HG03175 (cell line): Measurements from ENCODE around the gene MAGEA10.
"Not testable (repeated sequence)": the region's sequence is repeated elsewhere in the genome, so short reads cannot be mapped to it uniquely, and the experiment has no call there.

Experiments used
- ATAC-seq: cut with Tn5 transposase; IDR thresholded peaks from one replicate; pipeline ENCODE4 v1.9.1; 2021; ENCODE audit warnings: mild to moderate bottlenecking, moderate library complexity; ENCODE audit not compliant: unreplicated experiment

MAGEA10 gene

DNA sequence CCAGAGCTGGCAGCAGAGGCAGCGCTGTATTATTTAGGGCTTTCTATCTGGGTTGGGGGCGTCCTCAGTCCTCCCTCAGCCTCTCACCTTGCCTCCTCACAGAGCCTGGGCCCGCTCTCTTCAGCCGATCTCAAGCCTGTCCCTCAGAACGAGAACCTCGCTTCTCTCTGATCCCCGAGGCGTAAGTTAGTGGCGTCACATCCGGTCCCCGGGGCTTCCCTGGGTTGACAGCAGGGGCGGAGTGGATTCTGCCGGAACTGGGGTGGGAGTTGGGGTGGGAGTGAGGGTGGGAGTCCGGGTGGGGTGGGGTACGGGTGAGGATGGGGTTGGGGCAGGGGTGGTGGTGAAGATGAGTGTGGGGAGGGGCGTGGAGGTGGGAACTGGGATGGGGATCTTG lies at the start of gene MAGEA10:
TSS of gene MAGEA10 (minus strand) at position 190 of the 397 bp plus-strand sequence. CDS start 2,957 bp downstream, outside the sequence.
- no peak for ATAC-seq

DNA sequence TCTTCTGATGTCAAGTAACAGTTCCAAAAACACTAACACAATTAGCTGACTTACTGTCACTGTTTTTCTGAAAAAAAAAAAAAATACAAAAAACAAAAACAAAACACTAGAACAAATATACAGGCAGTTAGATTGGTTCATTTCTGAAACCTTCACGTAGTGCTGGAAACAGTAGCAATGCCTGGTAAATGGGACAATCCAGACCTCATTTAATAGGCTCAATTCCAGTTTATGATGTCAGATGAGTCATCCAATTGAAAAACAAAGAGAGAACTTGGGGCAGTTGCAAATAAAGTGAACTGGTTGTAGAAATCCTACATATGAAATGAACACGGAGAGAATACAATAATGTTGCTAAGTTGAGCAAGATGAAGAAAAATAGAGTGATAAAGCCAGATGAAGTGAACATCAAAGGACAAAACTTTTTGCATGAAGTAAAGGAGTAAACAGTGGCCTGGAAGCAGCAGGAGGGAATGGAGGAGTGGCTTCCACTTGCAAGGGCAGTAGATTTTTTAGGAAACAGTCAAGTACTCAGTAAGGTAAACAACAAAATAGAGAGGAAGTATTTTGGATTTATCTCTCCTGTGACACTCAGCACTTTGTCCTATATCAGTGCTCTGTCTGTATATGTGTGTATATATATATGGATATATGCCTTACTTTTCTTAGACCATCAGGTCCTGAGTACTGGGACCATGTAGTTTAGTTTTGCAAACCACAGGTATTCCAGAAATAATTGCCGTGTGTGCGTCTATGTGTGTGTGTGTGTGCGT lies 39.3 kb upstream of the MAGEA10 start:
- no peak for ATAC-seq

DNA sequence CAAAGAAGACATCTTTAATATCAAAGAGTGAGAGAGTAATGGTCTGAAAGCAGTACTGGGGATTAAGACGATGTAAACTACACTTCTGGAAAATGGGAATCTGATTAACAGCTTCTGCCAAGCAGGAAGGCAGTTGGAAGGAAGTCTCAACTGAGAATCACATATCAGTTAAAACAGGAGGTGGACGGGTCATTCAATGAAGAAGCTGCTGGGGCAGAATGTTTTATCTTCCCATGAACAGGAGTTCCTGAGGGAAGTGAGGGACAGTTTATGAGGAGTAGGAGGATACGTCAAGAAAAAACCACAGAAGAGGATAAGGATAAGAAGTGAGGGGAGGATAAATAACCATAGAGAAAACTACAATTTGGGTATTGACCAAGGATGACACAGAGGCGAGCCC lies 38.7 kb upstream of the MAGEA10 start:
- ATAC-seq: no peak

DNA sequence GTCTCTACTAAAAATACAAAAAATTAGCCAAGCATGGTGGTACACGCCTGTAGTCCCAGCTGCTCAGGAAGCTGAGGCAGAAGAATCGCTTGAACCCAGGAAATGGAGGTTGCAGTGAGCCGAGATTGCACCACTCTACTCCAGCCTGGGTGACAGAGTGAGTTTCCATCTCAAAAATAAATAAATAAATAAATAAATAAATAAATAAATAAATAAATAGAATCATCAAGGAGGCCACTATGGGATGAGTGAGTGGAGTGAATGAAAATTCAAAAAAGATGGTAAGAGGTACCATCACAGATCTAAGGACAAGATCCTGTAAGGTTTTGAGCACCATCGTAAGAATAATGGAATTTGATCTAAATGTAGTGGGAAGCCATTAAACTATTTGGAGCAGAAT lies 37.5 kb upstream of the MAGEA10 start:
- ATAC-seq: not testable (repeated sequence)

DNA sequence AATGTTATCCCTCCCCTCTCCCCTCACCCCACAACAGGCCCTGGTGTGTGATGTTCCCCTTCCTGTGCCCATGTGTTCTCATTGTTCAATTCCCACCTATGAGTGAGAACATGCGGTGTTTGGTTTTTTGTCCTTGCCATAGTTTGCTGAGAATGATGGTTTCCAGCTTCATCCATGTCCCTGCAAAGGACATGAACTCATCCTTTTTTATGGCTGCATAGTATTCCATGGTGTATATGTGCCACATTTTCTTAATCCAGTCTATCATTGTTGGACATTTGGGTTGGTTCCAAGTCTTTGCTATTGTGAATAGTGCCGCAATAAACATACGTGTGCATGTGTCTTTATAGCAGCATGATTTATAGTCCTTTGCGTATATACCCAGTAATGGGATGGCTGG lies 35.5 kb upstream of the MAGEA10 start:
- ATAC-seq: not testable (repeated sequence)

DNA sequence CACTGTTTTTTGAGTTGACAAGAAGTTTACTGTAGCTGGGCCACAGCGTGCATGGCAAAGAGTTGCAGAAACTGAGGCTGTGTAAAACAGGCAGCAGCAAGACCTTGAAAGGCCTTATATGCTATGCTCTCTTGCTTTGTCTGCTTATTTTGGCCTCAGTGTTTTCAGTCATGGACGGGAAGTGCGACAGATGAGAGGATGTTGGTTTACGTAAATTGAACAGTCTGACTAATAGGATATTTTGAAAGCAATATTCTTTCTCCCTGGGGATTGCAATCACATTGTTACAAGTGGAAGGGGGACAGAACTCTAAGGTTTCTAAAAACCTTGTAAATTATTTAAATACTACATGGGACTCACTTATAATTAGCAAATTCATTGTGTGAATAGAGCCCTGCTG lies 32.2 kb upstream of the MAGEA10 start:
- no peak for ATAC-seq

DNA sequence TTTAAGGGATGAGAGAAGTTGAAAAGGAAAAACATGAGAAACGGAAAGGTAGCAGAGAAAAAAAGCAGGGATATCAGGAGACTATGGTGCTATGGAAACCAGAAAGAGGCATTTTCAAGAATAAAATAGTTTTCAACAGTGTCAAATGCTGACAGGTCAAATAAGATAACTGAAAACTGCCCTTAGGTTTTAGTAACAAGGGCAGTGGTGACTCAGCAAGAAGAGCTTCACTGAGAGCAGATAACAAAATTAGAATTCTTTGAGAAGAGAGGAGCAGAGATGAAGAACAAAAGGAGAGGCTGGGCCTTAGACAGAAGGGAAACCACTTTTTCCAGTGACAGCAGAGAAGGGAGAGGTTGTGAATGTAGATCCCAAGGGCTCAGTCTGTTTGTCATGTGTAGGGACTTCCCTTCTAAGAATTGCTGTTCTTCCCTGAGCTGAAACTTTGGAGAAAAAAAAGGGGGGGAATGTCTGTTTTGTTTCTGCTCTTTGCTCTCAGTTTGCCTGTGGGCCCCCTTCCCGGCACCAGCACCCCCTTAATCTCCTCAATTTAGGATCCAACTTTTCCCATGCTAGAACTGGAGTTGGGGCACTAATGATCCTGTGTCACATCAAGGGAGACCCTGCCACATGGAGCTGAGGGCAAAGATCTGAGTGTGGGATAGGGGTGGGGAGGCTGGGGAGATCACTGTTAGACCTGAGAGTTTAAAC lies 26.8 kb upstream of the MAGEA10 start:
- no peak for ATAC-seq

DNA sequence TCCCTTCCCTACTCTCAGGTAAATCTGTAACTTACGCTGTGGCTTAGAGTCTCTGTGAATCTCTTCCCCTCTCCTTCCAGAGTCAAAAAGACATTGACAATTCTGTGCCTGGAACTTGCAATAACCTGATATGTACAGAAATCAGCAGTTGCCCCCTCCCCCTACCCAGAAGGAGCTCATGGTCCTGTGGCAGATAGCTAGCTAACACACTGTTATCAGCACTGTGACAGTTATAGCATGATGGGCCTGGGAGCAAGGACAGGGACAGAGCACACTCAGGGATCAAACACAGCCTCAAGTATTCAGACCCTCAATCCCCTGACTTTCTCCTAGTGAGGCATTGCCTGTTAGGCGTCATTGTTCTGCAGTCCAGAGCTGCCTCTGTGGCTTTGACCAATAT lies 18.7 kb upstream of the MAGEA10 start:
- ATAC-seq: no peak

DNA sequence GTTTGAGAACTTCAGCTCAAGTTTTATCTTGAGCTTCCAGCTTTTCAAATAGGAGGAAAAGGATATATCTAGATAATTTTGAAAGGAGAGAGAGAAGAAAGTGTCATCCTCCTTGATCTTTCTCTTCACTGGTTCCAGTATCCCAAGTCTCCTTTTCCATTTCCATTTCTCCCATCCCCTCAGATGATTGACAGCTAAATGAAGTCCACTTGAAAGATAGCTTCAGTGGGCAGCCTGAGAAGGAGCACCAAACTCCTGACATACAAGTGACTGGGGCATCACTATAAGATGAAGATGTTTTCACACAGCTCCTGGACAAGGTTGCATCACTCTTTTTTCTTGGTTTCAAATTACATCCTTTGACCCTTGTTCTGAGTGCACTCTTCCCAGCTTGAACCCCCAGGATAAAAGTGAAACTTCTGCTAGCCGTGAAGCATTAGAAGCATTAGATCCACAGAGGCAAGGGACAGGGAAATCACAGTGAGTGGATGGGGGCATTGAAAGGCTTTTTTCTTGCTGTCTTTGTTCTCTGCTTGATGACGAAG lies 17.5 kb upstream of the MAGEA10 start:
- no peak for ATAC-seq

DNA sequence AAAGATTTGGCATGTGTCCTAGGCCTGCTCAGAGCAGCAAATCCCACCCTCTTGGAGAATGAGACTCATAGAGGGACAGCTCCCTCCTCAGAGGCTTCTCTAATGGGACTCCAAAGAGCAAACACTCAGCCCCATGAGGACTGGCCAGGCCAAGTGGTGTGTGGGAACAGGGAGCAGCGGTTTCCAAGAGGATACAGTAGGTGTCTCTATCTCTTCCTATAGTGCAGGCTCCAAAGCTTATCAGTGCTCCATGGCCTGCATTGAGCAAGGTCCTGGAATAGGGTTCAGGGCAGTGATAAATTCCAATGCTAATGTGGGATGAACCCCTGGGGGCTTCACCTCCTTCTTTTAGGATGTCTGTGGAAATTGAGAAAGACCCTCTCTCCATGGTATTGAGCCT lies 15.7 kb upstream of the MAGEA10 start:
- no peak for ATAC-seq

DNA sequence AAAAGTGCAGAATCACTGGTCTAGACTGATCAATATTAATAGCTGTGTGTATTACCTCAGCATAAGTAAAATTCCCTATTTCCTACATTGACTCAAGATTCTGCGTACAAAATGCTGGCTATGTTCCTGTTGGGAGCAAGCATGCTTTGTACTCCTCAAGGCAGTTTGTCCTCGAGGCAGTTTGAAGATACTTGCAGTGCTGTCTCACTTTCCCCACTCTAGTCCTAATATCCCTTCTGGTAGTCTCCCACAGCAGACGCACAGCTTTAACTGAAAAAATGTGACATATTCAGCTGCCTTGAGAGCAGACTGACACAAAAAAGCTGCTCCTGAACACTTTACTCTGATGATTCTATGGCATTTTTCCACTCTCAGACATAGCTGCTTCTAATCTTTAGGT lies 12.9 kb upstream of the MAGEA10 start:
- no peak for ATAC-seq

DNA sequence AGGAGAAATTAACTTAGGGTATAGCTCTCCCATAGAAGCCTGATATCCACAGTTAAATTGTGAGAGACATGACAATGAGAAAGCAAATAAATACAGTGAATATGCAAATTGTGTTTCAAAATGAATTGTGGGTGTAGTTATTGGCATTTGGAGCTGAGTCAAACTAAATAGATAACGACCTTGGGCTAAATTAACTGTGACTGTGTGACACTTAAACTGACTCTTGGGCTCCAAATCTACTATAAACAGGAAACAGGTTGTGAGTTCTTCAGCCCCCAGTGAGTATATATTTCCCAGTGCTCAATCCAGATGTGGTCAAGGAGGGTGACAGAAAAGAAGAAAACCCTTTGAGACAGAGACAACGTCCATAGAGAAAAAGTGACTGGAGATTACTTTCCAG lies 11.3 kb upstream of the MAGEA10 start:
- ATAC-seq: no peak

DNA sequence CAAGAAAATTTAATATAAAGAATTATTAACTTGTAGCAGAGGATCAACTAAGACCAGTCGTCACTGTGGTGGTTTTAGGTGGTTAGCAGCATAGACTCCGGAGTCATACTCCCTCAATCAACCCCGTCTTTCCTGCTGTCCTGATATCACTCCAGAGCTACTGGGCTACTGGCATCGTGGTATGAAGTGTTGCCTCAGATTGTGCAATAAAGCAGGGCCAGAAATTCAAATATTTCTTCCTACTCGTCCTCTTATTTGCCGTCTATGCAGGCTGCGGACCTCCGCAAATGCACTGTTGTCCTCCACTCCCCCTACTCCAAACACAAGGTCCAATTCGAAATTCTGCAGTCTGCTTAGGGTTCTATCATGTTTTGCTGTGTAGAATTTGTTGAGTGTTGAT lies 1.2 kb upstream of the MAGEA10 start:
- ATAC-seq: no peak

DNA sequence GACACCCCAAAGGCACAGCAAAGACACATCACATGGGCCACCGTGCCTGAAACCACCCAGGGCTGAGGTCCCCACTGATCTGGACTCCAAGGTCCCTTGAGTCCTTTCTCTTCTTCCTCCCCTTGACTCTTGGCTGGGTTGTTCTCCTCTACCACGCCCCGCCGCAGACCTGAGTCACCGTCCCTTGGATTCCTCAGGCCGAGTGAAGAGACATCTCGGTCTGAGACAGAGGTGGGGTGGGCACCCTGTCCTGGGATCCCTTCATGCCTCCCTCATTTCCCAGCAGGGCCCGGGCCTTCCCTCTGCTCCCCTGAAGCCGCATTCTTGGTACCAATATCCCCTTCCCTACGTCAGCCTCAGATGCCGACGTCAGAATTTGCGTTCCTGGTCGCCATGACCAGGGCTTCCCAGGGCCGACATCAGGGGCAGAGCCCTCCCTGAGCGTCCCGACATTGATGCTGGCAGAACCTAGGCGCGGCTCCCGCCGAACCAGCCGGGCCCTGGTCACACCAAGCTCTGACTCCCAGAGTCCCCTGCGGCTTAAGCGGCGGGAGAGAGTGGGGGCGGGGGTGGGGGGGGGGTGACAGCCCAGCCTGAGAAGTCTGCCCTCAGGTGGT lies 498 bp downstream of the MAGEA10 start:
- ATAC-seq: no peak

DNA sequence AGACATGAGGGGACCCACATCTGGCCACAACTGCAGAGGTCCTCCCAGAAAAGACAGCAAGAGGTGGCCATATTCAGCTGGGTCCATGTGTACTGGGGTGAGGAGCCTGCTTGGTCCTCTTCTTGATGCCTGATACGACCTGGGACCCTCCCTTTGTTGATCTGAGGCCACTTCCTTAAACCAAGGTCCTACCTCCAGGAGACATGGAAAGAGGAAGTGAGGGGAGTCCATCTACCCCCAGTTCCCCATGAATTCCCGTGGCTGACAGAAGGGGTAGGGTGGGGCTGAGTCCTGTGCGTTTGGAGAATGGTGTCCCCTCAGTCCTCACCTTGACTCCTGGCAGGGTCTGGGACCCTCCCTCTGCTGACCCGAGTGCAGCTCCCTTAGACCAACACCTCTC lies 2.1 kb downstream of the MAGEA10 start:
- no peak for ATAC-seq

DNA sequence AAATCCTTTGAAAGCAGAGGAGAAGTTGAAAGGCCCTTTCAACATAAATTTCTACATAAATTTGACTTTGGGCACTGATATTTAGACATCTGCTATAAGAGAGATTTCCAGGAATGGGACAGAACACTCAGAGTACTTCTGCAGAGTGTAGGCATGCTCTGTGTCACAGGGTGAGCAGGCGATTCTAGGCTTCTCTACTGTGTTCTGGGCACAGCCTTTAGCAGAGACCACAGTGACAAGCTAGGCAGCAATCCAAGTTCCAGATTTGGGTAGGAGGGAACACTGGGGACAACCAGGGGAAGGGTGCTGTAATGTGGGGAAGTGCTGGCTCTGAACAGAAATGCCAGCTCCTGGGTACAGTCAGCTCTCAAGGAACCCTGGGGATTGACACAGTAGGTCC lies 6.9 kb downstream of the MAGEA10 start:
- no peak for ATAC-seq

DNA sequence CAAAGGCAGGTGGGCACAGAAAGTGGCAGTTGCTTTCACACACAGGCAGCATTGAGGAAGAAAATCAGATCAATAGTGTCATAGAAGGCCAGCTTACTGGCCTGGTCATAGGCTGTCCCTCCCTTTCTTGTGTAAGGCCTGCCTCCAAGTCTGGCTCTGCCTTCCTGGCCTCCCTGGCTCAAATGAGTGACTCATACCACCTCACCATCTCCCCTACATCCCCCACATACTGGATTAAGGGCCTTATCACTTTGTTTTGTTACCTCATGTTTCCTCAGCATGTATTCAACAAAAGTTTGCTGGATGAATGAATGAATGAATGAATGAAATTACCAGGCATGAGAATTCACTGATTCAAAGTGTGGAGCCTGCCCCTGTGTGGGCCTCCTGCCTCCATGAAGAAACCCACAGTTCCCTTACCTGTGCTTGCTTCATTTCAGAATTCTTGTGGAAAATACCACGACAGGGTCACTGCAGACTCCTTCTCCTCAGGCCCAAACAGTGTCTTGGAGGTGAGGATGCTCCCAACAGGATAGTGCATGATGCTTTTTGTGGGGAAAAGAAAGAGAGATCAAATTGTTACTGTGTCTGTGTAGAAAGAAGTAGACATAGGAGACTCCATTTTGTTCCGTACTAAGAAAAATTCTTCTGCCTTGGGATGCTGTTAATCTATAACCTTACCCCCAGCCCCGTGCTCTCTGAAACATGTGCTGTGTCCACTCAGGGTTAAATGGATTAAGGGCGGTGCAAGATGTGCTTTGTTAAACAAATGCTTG lies 9.1 kb downstream of the MAGEA10 start:
- ATAC-seq: not testable (repeated sequence)

DNA sequence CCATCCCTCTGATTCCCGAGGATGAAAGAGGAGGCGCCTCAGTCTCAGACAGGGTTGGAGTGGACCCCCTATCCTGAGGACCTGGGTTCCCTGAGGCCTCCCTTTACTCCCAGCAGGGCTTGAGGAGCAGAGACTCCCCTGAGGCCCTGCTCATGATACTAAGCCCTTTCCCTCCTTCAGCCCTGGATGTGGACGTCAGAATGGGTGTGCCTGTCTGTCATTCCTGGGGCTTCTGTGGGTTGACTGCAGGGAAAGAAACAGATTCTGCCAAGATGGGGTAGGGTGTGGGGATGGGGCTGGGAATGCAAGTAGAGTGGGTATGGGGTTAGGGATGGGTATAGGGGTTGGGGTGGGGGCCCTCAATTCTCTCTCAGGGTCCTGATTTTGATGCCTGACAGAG lies 21.1 kb downstream of the MAGEA10 start:
- no peak for ATAC-seq

DNA sequence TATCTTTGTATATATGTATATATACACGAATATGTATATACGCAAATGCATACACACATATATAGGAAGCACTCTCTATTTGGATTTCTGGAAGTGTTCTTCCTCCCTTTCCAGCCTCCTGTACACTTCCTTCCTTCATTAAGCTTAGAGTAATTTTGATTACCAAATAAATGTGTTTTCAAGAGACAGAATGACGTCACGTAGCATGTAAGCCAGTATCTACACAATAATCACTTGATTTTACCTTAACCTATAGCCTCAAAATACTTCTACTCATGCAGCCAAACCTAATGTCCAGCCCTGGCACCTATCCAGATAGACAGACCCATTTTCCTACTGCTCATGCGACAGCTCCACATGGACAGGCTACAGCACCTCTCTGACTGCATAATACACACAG lies 29.9 kb downstream of the MAGEA10 start:
- no peak for ATAC-seq

DNA sequence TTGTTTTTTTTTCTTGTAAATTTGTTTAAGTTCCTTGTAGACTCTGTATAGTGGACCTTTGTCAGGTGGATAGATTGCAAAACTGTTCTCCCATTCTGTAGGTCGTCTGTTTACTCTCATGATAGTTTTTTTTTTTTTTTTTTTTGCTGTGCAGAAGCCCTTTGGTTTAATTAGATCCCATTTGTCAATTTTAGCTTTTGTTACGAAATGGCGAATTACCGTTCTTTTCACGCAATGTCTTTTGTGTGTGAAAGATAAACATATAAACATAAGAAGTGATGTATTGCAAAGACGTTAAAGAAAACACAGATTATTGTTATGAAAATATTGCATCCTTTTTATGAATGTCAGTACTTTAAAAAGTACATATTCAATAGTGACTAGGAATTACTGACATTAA lies 34.5 kb downstream of the MAGEA10 start:
- no peak for ATAC-seq

DNA sequence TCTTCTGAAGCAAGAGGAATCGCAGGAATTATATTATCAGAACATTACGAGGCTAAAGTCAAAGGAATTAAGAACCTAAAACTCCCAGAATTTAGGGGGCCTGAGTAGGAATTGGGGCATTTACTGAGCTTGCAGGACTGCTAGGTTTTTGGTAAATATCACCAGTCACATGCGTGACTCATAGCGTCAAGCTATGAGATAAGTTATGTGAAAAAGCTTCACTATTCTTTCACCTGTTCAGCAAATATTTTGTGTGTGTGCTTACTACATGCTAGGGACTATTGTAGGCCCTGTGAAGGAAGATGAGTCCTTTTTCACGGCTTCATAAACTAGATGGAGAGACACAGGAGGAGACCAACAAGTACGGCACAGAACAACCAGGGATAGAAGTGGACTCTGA lies 52.2 kb downstream of the MAGEA10 start:
- ATAC-seq: no peak
